ENCODE measurements around the gene LRRC32. TPM values are rescaled to one million over a fixed set of nuclear protein-coding genes. Genes with fewer than 3 reads are reported as not detected.
A peak's percentile ranks its signal among the peaks of the same experiment; 100 is the strongest.

The LRRC32 gene
- total RNA-seq, 2 experiments from 2014 or later: 7.1 to 7.4 TPM

DNA sequence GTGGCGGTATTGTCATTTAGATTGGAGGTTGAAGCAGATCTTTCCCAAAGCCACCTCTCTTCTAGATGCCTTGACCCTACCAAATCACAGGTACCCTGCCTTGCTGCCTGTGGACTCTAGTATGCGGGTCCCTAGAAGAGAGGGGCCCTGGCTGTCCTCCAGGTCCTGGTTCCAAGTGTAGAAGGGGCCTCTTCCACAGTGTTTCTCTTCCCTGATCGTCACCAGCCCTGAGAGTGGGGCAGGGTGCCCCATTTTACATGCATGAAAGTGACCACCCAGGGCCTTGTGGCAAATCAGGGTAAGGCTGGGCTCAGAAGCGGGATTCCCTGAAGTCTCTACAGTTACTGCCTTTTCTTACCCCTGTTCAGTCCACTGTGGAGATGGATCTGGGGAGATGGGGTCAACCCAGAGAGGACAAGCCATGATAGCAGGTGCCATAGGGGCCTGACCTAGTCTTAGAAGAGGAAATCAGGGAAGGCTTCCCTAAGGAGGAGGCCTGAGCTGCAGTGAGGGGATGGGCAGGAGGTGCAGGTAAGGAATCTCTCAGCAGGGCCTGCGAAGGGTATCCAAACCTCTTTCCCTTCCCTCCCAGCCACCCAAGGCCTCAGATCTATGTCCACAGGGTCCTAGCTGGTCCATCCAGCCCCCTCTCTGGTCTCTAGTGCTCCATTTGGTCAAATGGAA is 1.2 kb upstream of the LRRC32 start:
- H3K4me1 Mint-ChIP-seq: peaks cover 36% of the 10 kb centered on the region
- peak overlapping the region; percentile 47 for H3K4me3 Mint-ChIP-seq
- CTCF ChIA-PET: interaction anchor here (1.0 to 1.7 kb wide), 3 partner anchors 73 to 463 kb away, joined by 3 to 12 read pairs (median 4); no protein-coding TSS in a partner anchor

DNA sequence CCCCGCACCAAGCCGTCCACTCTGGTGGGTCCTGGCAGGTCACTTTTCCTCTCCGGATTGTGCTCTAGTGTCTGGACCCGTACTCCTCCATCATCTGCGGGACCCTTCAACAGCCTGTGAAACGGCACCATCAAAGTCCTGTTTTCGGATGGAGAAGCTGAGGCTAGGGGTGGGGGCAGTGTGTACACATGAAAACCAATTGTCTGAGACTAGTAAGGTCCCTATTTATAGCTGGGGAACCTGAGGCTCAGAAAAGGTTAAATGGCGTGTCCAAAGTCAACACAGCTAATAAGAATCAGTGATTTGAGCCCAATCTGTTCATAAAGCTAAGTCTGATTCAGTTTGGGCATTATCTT is 668 bp upstream of the LRRC32 start:
- Mint-ChIP-seq H3K4me3 (peak overlapping the region; percentile 47), H3K36me3 (ENCODE audit: low read depth) (no peaks in the 10 kb centered on the region), H3K9me3 (no peaks in the 10 kb centered on the region), H3K27ac (no peak overlapping the region), H3K27me3 (peaks cover 31% of the 10 kb centered on the region), H3K4me1 (peaks cover 33% of the 10 kb centered on the region)
- POLR2A ChIA-PET: interaction anchor here (0.6 kb wide), 2 partner anchors 107 to 1396 kb away, joined by 3 to 5 read pairs; no protein-coding TSS in a partner anchor
- no peak for DNase-seq
- CTCF ChIA-PET: interaction anchor here (1.0 to 1.7 kb wide), 2 partner anchors 73 to 463 kb away, joined by 3 to 4 read pairs; no protein-coding TSS in a partner anchor

More for the DNA sequence above, 1.2 kb upstream of the LRRC32 start:
- no peaks in the 10 kb centered on the region for H3K9me3 Mint-ChIP-seq
- POLR2A ChIA-PET: interaction anchor here (0.6 to 1.7 kb wide), 7 partner anchors 7 to 1396 kb away, joined by 3 to 6 read pairs (median 3); no protein-coding TSS in a partner anchor
- peaks cover 31% of the 10 kb centered on the region for H3K27me3 Mint-ChIP-seq
- H3K27ac Mint-ChIP-seq: no peak overlapping the region
- H3K36me3 Mint-ChIP-seq (ENCODE audit: low read depth): no peaks in the 10 kb centered on the region
- DNase-seq: no peak

DNA sequence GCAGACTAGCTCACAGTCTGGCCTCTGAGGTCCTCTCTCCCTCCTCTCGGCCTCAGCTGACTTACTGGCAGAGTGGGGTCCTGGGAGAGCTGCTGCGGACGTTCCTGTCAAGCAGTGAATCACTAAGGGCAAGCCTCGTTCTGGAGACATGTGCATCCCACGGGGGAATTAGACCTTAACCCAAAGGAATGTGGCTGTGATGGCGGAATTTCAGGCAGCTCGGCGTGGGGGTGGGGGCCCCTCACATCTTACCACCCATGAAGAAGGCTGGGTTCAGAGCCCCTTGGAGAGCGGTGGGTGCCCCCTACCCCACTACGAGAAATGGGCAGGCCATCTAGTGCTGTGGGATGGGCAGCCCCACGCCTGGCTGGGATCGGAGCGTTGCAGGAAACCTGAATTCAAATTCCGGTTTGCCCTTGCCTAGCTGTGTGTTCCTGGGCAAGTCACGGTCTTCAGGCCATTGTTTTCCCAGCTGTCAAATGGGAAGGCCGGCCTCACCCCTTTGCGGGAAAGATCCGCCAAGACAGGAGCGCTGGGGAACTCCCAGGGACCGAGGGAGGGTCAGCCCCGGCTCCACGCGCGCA is 554 bp downstream of the LRRC32 start:
- CTCF ChIA-PET: interaction anchor here (0.8 kb wide), 1 partner anchor 52 kb away, joined by 3 read pairs; no protein-coding TSS in a partner anchor
- Mint-ChIP-seq H3K27ac (no peak overlapping the region), H3K9me3 (no peaks in the 10 kb centered on the region), H3K27me3 (peaks cover 31% of the 10 kb centered on the region), H3K4me1 (peaks cover 42% of the 10 kb centered on the region), H3K4me3 (peak overlapping the region; percentile 57), H3K36me3 (ENCODE audit: low read depth) (no peaks in the 10 kb centered on the region)
- POLR2A ChIA-PET: interaction anchor here (1.4 kb wide), 1 partner anchor 10 kb away, joined by 4 read pairs; no protein-coding TSS in a partner anchor
- DNase-seq: no peak

DNA sequence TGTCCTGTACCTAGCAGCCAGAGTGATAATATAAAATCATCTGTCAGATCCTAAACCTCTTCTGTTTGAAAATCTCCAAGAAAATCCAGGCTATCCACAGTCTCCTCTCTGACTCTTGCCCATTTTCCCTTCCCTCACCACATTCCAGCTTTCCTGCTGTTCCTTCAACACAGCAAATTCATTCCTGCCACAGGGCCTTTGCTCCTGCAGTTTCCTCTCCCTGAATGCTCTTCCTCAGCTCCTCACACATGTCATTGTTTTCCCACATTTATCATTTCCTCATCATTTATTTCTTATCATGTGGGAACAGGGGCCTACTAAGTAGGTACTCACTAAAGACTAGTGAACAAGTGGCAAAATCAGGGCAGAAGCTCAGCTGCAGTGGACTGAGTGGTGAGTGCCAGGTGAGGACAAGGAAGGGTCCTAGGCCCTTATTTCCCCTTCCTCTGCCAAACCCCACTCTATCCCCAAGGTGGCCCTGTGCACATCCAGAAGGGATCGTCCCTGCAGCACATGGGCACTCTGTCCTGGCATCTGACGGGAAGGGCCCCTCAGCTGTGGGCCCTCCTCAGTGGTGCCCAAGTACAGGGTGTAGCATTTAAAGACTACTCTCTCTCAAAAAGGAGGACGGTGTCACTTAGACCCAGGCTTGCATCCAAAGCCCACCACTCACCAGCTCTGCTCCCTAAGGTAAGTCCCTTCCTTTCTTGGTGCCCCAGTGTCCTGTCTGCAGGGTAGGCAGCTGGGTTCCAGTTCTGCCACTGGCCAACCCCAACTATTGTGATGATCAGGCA is 2.0 kb downstream of the LRRC32 start:
- CTCF ChIA-PET: interaction anchor here (0.5 kb wide), 1 partner anchor 146 kb away, joined by 3 read pairs; no protein-coding TSS in a partner anchor
- Mint-ChIP-seq H3K27me3 (peaks cover 31% of the 10 kb centered on the region), H3K27ac (no peak overlapping the region), H3K36me3 (ENCODE audit: low read depth) (no peaks in the 10 kb centered on the region), H3K4me3 (peak overlapping the region; percentile 50), H3K9me3 (no peaks in the 10 kb centered on the region), H3K4me1 (peaks cover 50% of the 10 kb centered on the region)
- DNase-seq: no peak
- POLR2A ChIA-PET: no interaction called here

DNA sequence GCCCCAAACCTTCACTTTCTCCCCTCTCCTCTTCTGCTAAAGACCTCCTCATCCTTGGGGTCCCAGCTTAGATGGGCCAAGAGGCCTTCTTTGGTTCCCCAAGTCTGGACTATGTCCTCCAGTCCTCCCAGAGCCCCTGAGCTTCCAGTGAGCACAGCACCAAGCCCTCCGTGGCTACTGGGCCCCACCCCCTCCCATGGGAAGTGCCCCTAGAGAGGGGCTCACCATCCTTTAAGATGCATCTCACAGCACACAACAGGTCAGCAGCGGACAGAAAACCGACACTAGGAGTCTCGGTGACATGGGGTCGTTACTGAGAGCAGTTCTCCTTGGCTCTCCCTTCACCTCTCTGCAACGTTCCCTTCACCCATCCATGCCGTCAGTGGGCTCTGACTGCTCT is 2.7 kb downstream of the LRRC32 start:
- DNase-seq: no peak
- no peak overlapping the region for H3K27ac Mint-ChIP-seq
- H3K27me3 Mint-ChIP-seq: peaks cover 31% of the 10 kb centered on the region
- H3K4me3 Mint-ChIP-seq: peak overlapping the region; percentile 25
- H3K4me1 Mint-ChIP-seq: peaks cover 43% of the 10 kb centered on the region
- H3K36me3 Mint-ChIP-seq (ENCODE audit: low read depth): no peaks in the 10 kb centered on the region
- H3K9me3 Mint-ChIP-seq: no peaks in the 10 kb centered on the region
- CTCF ChIA-PET: no interaction called here
- POLR2A ChIA-PET: no interaction called here

DNA sequence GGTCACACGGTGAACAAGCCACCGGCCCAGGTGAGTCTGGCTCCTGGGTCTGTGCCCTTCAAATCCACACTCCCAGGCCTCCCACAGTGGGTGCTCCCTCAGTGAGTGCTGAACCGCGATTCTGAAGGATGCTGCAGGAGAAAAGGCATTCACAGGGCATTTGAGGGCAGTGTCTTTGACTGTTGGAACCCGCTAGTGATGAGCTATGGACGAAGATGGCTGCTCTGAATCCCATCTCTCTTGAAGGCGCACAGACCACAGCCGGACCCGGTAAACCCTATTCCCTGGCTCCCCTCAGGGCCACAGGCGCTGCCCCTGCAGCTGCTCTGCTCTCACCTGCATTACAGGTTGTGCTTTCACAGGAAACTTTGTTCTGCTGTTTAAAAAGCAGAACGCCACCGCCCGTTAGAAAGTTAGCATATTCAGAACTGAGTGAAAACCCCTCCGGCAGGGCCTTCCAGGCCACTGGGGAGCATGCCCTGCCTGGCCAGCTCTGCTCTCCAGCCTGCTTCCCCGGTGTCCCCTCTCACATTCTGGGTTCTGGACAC is 3.2 kb downstream of the LRRC32 start:
- Mint-ChIP-seq H3K4me3 (no peak overlapping the region), H3K36me3 (ENCODE audit: low read depth) (no peaks in the 10 kb centered on the region), H3K4me1 (peaks cover 39% of the 10 kb centered on the region), H3K27ac (no peak overlapping the region), H3K9me3 (no peaks in the 10 kb centered on the region), H3K27me3 (peaks cover 31% of the 10 kb centered on the region)
- no peak for DNase-seq
- ChIA-PET CTCF (no interaction called here), POLR2A (no interaction called here)

DNA sequence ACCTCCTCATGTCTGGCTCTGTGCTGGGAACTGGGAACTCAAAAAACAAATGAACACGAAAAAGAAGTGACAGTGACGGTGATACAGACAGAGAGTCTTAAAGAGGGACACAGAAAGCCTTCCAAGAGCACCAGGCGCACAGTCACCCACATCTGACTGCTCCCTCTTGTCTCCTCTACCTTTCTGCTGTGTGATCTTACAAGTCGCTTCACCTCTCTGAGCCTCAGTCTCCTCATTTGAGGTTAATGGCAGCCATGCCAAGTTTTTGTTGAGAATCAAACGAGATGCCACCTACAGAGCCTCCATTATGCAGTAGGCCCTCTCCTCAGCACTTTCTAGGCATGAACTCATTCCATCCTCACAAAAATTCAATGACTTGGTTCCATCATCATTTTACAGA is 3.7 kb downstream of the LRRC32 start:
- ChIA-PET CTCF (no interaction called here), POLR2A (no interaction called here)
- Mint-ChIP-seq H3K9me3 (no peaks in the 10 kb centered on the region), H3K4me3 (no peak overlapping the region), H3K4me1 (peaks cover 34% of the 10 kb centered on the region), H3K27me3 (peaks cover 31% of the 10 kb centered on the region), H3K36me3 (ENCODE audit: low read depth) (no peaks in the 10 kb centered on the region), H3K27ac (no peak overlapping the region)
- no peak for DNase-seq

DNA sequence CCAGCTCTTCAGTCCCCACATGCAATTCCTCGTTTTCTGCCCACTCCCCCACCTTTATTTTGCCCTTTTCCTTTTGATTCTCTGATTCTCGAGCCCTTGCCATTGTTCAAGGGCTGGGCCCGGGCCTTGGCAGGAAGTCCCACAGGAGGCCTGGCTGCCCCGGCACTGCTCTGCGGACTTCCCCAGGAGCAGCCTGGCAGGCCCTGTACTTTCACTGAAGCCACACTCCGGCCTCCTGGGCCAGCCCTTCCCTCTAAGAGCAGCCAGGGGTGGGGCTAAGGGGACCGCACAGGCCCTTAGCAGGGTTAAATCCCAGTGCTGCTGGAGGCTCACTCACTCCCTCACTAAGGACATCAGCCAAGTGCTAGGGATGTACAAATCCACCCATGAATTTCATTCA is 4.1 kb downstream of the LRRC32 start:
- no peaks in the 10 kb centered on the region for H3K36me3 Mint-ChIP-seq (ENCODE audit: low read depth)
- no peak overlapping the region for H3K4me3 Mint-ChIP-seq
- ChIA-PET POLR2A (no interaction called here), CTCF (no interaction called here)
- H3K27me3 Mint-ChIP-seq: peaks cover 28% of the 10 kb centered on the region
- DNase-seq: no peak
- no peaks in the 10 kb centered on the region for H3K9me3 Mint-ChIP-seq
- peaks cover 30% of the 10 kb centered on the region for H3K4me1 Mint-ChIP-seq
- no peak overlapping the region for H3K27ac Mint-ChIP-seq

DNA sequence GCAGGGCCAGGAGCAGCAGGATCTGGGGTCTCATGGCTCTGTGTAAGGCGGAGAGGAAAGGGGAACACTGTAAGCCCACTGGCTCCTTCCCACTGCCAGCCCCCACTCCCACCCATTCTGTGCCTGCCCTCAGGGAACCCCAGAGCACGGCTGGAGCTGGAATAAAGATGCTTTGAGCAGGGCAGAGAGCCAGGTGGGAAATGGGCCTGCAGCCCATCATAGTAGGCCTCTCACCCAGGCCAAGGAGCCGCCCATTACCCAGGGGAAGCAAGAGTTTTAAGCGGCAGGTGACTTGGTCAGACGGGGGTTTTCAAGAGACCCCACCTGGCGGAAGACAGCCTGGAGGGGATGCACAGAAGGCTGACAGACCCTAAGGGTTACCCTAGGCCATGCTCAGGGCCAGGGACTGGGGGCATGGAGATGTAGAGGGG is 4.6 kb downstream of the LRRC32 start:
- Mint-ChIP-seq H3K36me3 (ENCODE audit: low read depth) (no peaks in the 10 kb centered on the region), H3K4me3 (no peak overlapping the region), H3K4me1 (peaks cover 27% of the 10 kb centered on the region), H3K27ac (no peak overlapping the region), H3K27me3 (peaks cover 25% of the 10 kb centered on the region), H3K9me3 (no peaks in the 10 kb centered on the region)
- ChIA-PET POLR2A (no interaction called here), CTCF (interaction anchor here (1.1 kb wide), 1 partner anchor 67 kb away, joined by 3 read pairs; no protein-coding TSS in a partner anchor)
- DNase-seq: no peak

DNA sequence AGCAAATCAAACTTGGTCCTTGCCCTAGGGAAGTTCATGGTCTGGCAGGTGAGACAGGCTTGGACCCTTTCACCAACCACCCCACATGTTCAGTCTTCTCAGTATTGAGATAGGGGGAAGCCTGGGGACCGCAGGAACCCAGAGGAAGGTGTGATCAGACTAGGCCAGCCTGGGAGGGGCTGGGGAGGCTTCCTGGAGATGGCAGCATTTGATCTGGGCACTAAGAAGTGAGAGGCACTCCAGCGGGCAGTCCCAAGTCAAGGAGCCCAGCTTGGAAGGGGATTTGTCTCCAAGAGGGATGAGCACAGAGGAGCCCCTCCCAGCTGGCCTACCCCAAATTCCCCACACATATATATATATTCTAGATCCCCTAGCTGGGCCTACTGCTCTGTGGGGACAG is 5.4 kb downstream of the LRRC32 start:
- no peaks in the 10 kb centered on the region for H3K36me3 Mint-ChIP-seq (ENCODE audit: low read depth)
- H3K27me3 Mint-ChIP-seq: peaks cover 25% of the 10 kb centered on the region
- H3K27ac Mint-ChIP-seq: peak overlapping the region; percentile 73
- peaks cover 26% of the 10 kb centered on the region for H3K4me1 Mint-ChIP-seq
- H3K4me3 Mint-ChIP-seq: no peak overlapping the region
- ChIA-PET CTCF (interaction anchor here (0.9 to 1.9 kb wide), 4 partner anchors 10 to 513 kb away, joined by 3 to 8 read pairs (median 3); no protein-coding TSS in a partner anchor), POLR2A (interaction anchor here (1.2 kb wide), 1 partner anchor 7 kb away, joined by 3 read pairs; no protein-coding TSS in a partner anchor)
- no peaks in the 10 kb centered on the region for H3K9me3 Mint-ChIP-seq
- peak; percentile 29 for DNase-seq

DNA sequence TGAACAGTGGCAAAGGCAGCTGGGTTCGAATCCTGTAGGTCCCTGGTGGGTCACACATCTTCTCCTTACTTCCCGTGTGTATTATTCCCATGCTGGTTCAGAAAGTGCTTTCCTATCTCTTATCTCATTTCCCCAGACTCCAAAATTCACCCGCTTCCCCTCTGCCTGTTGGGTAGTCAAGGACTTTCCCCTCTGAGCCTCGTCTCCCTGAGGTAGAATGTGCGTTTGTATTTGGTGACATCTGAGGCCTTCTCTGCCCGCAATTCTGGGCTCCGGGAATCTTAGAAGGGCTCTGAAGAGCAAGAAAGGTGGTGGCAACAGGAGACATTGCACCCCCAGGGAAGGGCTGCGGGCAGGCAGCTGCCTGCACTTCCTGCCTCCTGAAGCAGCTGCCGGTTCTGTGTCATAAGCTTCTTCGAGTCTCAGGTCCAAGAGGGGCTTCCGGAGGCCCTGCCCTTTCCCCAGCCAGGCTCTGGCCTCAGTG is 5.9 kb downstream of the LRRC32 start:
- peak; percentile 55 for DNase-seq
- no peaks in the 10 kb centered on the region for H3K9me3 Mint-ChIP-seq
- ChIA-PET CTCF (interaction anchor here (0.8 to 1.9 kb wide), 7 partner anchors 11 to 512 kb away, joined by 3 to 8 read pairs (median 4); no protein-coding TSS in a partner anchor), POLR2A (interaction anchor here (1.2 kb wide), 1 partner anchor 8 kb away, joined by 3 read pairs; no protein-coding TSS in a partner anchor)
- peaks cover 22% of the 10 kb centered on the region for H3K4me1 Mint-ChIP-seq
- peaks cover 19% of the 10 kb centered on the region for H3K27me3 Mint-ChIP-seq
- peak overlapping the region; percentile 73 for H3K27ac Mint-ChIP-seq
- no peaks in the 10 kb centered on the region for H3K36me3 Mint-ChIP-seq (ENCODE audit: low read depth)
- H3K4me3 Mint-ChIP-seq: no peak overlapping the region

DNA sequence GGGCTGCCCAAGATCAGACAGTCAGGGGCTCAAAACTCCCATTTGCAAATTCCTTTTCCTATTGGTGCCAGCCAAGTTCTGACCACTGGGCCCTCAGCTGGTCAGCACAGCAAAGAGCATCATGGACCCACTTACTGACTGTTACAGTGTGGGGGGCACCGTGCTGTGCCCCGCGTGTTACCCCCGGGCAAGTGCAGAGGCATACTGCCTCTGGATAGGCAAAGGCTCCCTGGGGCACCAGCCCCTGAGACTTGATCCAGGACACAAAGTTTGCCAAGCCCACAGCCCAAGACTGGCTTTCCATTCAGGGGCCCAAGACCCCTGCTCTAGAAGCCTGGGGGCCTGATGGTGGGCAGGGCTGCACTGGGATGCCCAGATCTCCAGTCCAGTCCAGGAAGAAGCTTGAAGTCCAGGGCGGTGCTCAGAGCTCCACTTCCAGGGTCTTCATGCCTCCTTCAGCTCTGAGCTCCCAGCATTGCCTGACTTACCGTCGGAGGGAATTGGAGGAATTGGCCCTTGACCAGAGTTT is 6.6 kb downstream of the LRRC32 start:
- ChIA-PET POLR2A (interaction anchor here (1.2 kb wide), 1 partner anchor 9 kb away, joined by 3 read pairs; no protein-coding TSS in a partner anchor), CTCF (interaction anchor here (0.8 to 1.9 kb wide), 4 partner anchors 11 to 456 kb away, joined by 4 to 8 read pairs (median 4); no protein-coding TSS in a partner anchor)
- Mint-ChIP-seq H3K4me1 (peaks cover 20% of the 10 kb centered on the region), H3K27ac (no peak overlapping the region), H3K9me3 (no peaks in the 10 kb centered on the region), H3K4me3 (no peak overlapping the region), H3K36me3 (ENCODE audit: low read depth) (no peaks in the 10 kb centered on the region), H3K27me3 (peaks cover 13% of the 10 kb centered on the region)
- DNase-seq: no peak
